HCT116 (cell line): Measurements from ENCODE around the gene PHC3. TPM values are rescaled to one million over a fixed set of nuclear protein-coding genes. Genes with fewer than 3 reads are reported as not detected.

Experiments used
- ATAC-seq: fragments of 200-7000 bp; cut with Tn5 transposase; 2 replicates; pipeline ENCODE4 v1.9.1; 2020; ENCODE audit warnings: mild to moderate bottlenecking, moderate library complexity
- BruUV-seq: library from RNA; stranded (reverse); fragments of 400-500 nt; replicated peaks from 2 replicates; lab custom pipeline; 2021; lab: Mats Ljungman, UMichigan
- CTCF ChIA-PET: fragments of 300-600 bp; sonication (Branson Sonifier 250); formaldehyde crosslinking; loops from one replicate; lab custom pipeline; 2021; ENCODE audit warnings: antibody characterized with exemption; lab: Charles Lee
- POLR2A ChIA-PET: fragments of 300-600, 350-600 bp; sonication (Branson Sonifier 250); formaldehyde crosslinking; loops from one replicate; lab custom pipeline; 2021; ENCODE audit warnings: antibody characterized with exemption; lab: Charles Lee
- RAD21 ChIA-PET, 2 experiments: fragments of 300-600 bp; sonication (Branson Sonifier 250); formaldehyde crosslinking; loops; one replicate each; lab custom pipeline; 2023; ENCODE audit warnings: low total read pairs in 2 of 2; ENCODE audit not compliant: uncharacterized antibody in 2 of 2, unreplicated experiment in 2 of 2, low non-redundant PET in 1 of 2; lab: Charles Lee
- DNase-seq: peaks from one replicate; pipeline ENCODE4 v3.0.0-alpha.2; 2010; ENCODE audit warnings: low read depth, low spot score
- H2AFZ ChIP-seq: fragments of 200-600 bp; shearing (Covaris generic), sonication (generic); 2 replicates; pipeline ENCODE4 v1.6.1; 2017; ENCODE audit warnings: low read depth, mixed run types, mixed read lengths, antibody characterized with exemption, low read length; ENCODE audit not compliant: poor library complexity, severe bottlenecking
- H3K27ac ChIP-seq: 2 replicates; pipeline ENCODE4 v1.5.1; 2012; ENCODE audit warnings: low read depth, low read length
- H3K27me3 ChIP-seq: fragments of 200-600 bp; sonication (generic); 2 replicates; pipeline ENCODE4 v1.6.1; 2016; ENCODE audit warnings: mixed run types, low read length, mixed read lengths; ENCODE audit not compliant: insufficient read depth
- H3K36me3 ChIP-seq, 2 experiments: fragments of 200-500 bp in 1 of 2; fragments of 200-600 bp in 1 of 2; sonication (Bioruptor generic) in 1 of 2; sonication (generic) in 1 of 2; 2 replicates each; pipeline versions ENCODE4 v1.5.1 to v1.6.1; 2014 to 2016; ENCODE audit warnings: low read length in 2 of 2, inconsistent platforms in 1 of 2, mixed read lengths in 1 of 2, mixed run types in 1 of 2; ENCODE audit not compliant: insufficient read depth in 2 of 2, control insufficient read depth in 1 of 2
- H3K4me1 ChIP-seq, 2 experiments: fragments of 200-600 bp in 1 of 2; sonication (generic) in 1 of 2; 2 replicates each; pipeline versions ENCODE4 v1.5.1 to v1.6.1; 2012 to 2017; ENCODE audit warnings: low read length in 2 of 2, inconsistent platforms in 1 of 2, mild to moderate bottlenecking in 1 of 2, mixed read lengths in 1 of 2, mixed run types in 1 of 2, moderate library complexity in 1 of 2; ENCODE audit not compliant: insufficient read depth in 2 of 2, control insufficient read depth in 1 of 2
- H3K4me2 ChIP-seq: fragments of 200-600 bp; sonication (generic); 2 replicates; pipeline ENCODE4 v1.6.1; 2017; ENCODE audit warnings: mixed run types, low read length, mixed read lengths
- H3K4me3 ChIP-seq, 2 experiments: fragments of 200-600 bp in 1 of 2; sonication (generic) in 1 of 2; replicated peaks in 1 of 2; 2 replicates each; pipeline ENCODE4 v1.5.1; 2011 to 2016; ENCODE audit warnings: low read length in 2 of 2, control low read depth in 1 of 2, low read depth in 1 of 2, mild to moderate bottlenecking in 1 of 2, mixed read lengths in 1 of 2, mixed run types in 1 of 2
- H3K79me2 ChIP-seq: fragments of 200-600 bp; sonication (generic); 2 replicates; pipeline ENCODE4 v1.6.1; 2017; ENCODE audit warnings: mild to moderate bottlenecking, mixed run types, low read length, moderate library complexity, mixed read lengths; ENCODE audit not compliant: insufficient read depth
- H3K9ac ChIP-seq: fragments of 200-600 bp; sonication (generic); 2 replicates; pipeline ENCODE4 v1.6.1; 2016; ENCODE audit warnings: low read length, mixed read lengths
- H3K9me2 ChIP-seq: fragments of 200-600 bp; sonication (generic), shearing (Covaris generic); 2 replicates; pipeline ENCODE4 v1.6.1; 2017; ENCODE audit warnings: mixed run types, mild to moderate bottlenecking, moderate library complexity; ENCODE audit not compliant: insufficient read depth
- H3K9me3 ChIP-seq, 2 experiments: fragments of 200-500 bp in 1 of 2; fragments of 200-600 bp in 1 of 2; sonication (Bioruptor generic) in 1 of 2; sonication (generic) in 1 of 2; 2 replicates each; pipeline ENCODE4 v1.6.1; 2014 to 2017; ENCODE audit warnings: low read length in 2 of 2, mixed read lengths in 2 of 2, inconsistent platforms in 1 of 2, low read depth in 1 of 2, mild to moderate bottlenecking in 1 of 2, mixed run types in 1 of 2, moderate library complexity in 1 of 2; ENCODE audit not compliant: control insufficient read depth in 1 of 2, insufficient read depth in 1 of 2
- H4K20me1 ChIP-seq: fragments of 200-600 bp; sonication (generic), shearing (Covaris generic); 2 replicates; pipeline ENCODE4 v1.6.1; 2017; ENCODE audit warnings: mixed run types, mild to moderate bottlenecking, moderate library complexity; ENCODE audit not compliant: insufficient read depth
- CBX3 ChIP-seq: IDR thresholded peaks from 2 replicates; pipeline ENCODE4 v1.6.1; 2012; ENCODE audit warnings: low read depth
- CEBPB ChIP-seq: IDR thresholded peaks from 2 replicates; pipeline ENCODE4 v1.6.1; 2012; ENCODE audit warnings: low read depth
- CTCF ChIP-seq, 3 experiments: fragments of 200-600 bp in 1 of 3; sonication (generic) in 1 of 3; IDR thresholded peaks in 2 of 3; conservative IDR thresholded peaks in 1 of 3; 2 replicates each; pipeline ENCODE4 v1.5.1; 2012 to 2017; ENCODE audit warnings: low read depth in 2 of 3, low read length in 2 of 3, antibody characterized with exemption in 1 of 3, borderline replicate concordance in 1 of 3, control low read depth in 1 of 3, mild to moderate bottlenecking in 1 of 3, mixed read lengths in 1 of 3, mixed run types in 1 of 3, moderate library complexity in 1 of 3; ENCODE audit not compliant: insufficient read depth in 1 of 3
- EGR1 ChIP-seq: IDR thresholded peaks from 2 replicates; pipeline ENCODE4 v1.6.1; 2012; ENCODE audit warnings: low read depth
- ELF1 ChIP-seq: IDR thresholded peaks from 2 replicates; pipeline ENCODE4 v1.6.1; 2012; ENCODE audit warnings: low read depth, borderline replicate concordance
- EZH2 ChIP-seq: fragments of 200-600 bp; sonication (generic); IDR thresholded peaks from 2 replicates; pipeline ENCODE4 v1.6.1; 2017; ENCODE audit warnings: antibody characterized with exemption, mixed run types
- EZH2phosphoT487 ChIP-seq: fragments of 200-600 bp; IDR thresholded peaks from 2 replicates; pipeline ENCODE4 v1.6.1; 2018; ENCODE audit warnings: antibody characterized with exemption, borderline replicate concordance
- JUND ChIP-seq: IDR thresholded peaks from 2 replicates; pipeline ENCODE4 v1.6.1; 2012
- POLR2AphosphoS5 ChIP-seq: IDR thresholded peaks from 2 replicates; pipeline ENCODE4 v1.6.1; 2011; ENCODE audit warnings: mild to moderate bottlenecking, low read depth, low read length, moderate library complexity
- RAD21 ChIP-seq: IDR thresholded peaks from 2 replicates; pipeline ENCODE4 v1.6.1; 2012; ENCODE audit warnings: low read depth, mild to moderate bottlenecking
- SIN3A ChIP-seq: IDR thresholded peaks from 2 replicates; pipeline ENCODE4 v1.6.1; 2012; ENCODE audit warnings: low read depth
- SP1 ChIP-seq: IDR thresholded peaks from 2 replicates; pipeline ENCODE4 v1.6.1; 2012; ENCODE audit warnings: low read depth
- SRF ChIP-seq: IDR thresholded peaks from 2 replicates; pipeline ENCODE4 v1.6.1; 2012; ENCODE audit warnings: low read depth
- TCF7L2 ChIP-seq: IDR thresholded peaks from 2 replicates; pipeline ENCODE4 v1.7.0; 2011; ENCODE audit warnings: borderline replicate concordance, inconsistent platforms; ENCODE audit not compliant: insufficient read depth, insufficient read length; ENCODE audit errors: extremely low read depth
- YY1 ChIP-seq: IDR thresholded peaks from 2 replicates; pipeline ENCODE4 v1.6.1; 2011; ENCODE audit warnings: low read length, low read depth, moderate library complexity, mild to moderate bottlenecking; ENCODE audit not compliant: insufficient replicate concordance; ENCODE audit errors: extremely low read depth
- intact Hi-C: fragments of 100-400 bp; cut with micrococcal nuclease; formaldehyde crosslinking; loops from 2 replicates; pipeline ENCODE4 v1.10.0; 2022
- total RNA-seq: library from RNA; stranded (reverse); gene quantifications from one replicate; pipeline ENCODE4 v1.2.1, GENCODE V29; 2021; ENCODE audit not compliant: unreplicated experiment
- TF ChIP-seq, protein P1 (sequence below): IDR thresholded peaks from 2 replicates; pipeline ENCODE4 v1.6.1; 2012
- TF ChIP-seq, protein P2 (sequence below): IDR thresholded peaks from 2 replicates; pipeline ENCODE4 v1.6.1; 2012; ENCODE audit warnings: low read depth
- TF ChIP-seq, protein P3 (sequence below): IDR thresholded peaks from 2 replicates; pipeline ENCODE4 v1.6.1; 2011; ENCODE audit warnings: mild to moderate bottlenecking, low read length, moderate library complexity; ENCODE audit not compliant: insufficient replicate concordance; ENCODE audit errors: extremely low read depth

Gene PHC3
- total RNA-seq, 1 experiment from 2014 or later, result 40.1 TPM

DNA sequence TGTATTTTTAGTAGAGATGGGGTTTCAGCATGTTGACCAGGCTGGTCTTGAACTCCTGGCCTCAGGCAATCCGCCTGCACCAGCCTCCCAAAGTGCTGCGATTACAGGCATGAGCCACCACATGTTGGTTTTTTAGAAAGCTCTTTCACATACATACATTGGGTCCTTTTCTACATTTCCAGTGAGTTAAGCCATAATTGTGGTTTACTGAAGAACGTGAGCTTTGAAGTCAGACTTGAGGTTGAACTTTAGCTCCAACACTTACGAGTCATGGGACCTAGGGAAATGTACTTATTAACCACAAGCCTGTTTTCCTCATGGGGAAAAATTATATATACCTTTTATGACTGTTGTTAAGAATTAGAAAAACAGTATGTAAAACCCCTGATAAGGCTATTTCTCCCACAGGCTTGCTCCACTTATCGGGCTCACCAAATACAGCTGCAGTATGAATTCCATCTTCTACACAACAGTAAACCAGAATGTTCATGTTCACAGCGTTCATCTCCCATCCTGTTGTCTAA is 104.8 kb downstream of the PHC3 start:
- Histone ChIP-seq H3K36me3 (no peaks in the 10 kb centered on the region), H3K9ac (no peak overlapping the region), H3K27ac (no peak overlapping the region), H3K4me2 (no peak overlapping the region), H4K20me1 (no peaks in the 10 kb centered on the region), H3K79me2 (no peaks in the 10 kb centered on the region), H3K4me3 (no peak overlapping the region), H3K4me1 (no peaks in the 10 kb centered on the region), H3K27me3 (no peaks in the 10 kb centered on the region), H2AFZ (no peak overlapping the region), H3K9me3 (no peaks in the 10 kb centered on the region), H3K9me2 (no peaks in the 10 kb centered on the region)
- no TSS peak for BruUV-seq
- DNase-seq, result no peak
- no peak for ATAC-seq
- TF ChIP-seq, protein P1, sequence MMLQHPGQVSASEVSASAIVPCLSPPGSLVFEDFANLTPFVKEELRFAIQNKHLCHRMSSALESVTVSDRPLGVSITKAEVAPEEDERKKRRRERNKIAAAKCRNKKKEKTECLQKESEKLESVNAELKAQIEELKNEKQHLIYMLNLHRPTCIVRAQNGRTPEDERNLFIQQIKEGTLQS, result no peak
- TF ChIP-seq EZH2 (no peak), SP1 (no peak), RAD21 (no peak), EGR1 (no peak), CTCF (IDR thresholded peaks at IDR 0.05 in 2 of 3, conservative IDR thresholded peaks at IDR 0.05 in 1 of 3; ENCODE audit: borderline replicate concordance in 1 of 3, insufficient read depth in 1 of 3, low read depth in 2 of 3, low read length in 2 of 3) (no peak), POLR2AphosphoS5 (no peak), JUND (no peak), SRF (no peak), YY1 (no peak), CEBPB (no peak), EZH2phosphoT487 (no peak), CBX3 (no peak), ELF1 (no peak), SIN3A (no peak), TCF7L2 (no peak)
- TF ChIP-seq, protein P2, sequence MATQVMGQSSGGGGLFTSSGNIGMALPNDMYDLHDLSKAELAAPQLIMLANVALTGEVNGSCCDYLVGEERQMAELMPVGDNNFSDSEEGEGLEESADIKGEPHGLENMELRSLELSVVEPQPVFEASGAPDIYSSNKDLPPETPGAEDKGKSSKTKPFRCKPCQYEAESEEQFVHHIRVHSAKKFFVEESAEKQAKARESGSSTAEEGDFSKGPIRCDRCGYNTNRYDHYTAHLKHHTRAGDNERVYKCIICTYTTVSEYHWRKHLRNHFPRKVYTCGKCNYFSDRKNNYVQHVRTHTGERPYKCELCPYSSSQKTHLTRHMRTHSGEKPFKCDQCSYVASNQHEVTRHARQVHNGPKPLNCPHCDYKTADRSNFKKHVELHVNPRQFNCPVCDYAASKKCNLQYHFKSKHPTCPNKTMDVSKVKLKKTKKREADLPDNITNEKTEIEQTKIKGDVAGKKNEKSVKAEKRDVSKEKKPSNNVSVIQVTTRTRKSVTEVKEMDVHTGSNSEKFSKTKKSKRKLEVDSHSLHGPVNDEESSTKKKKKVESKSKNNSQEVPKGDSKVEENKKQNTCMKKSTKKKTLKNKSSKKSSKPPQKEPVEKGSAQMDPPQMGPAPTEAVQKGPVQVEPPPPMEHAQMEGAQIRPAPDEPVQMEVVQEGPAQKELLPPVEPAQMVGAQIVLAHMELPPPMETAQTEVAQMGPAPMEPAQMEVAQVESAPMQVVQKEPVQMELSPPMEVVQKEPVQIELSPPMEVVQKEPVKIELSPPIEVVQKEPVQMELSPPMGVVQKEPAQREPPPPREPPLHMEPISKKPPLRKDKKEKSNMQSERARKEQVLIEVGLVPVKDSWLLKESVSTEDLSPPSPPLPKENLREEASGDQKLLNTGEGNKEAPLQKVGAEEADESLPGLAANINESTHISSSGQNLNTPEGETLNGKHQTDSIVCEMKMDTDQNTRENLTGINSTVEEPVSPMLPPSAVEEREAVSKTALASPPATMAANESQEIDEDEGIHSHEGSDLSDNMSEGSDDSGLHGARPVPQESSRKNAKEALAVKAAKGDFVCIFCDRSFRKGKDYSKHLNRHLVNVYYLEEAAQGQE, result no peak
- TF ChIP-seq, protein P3, sequence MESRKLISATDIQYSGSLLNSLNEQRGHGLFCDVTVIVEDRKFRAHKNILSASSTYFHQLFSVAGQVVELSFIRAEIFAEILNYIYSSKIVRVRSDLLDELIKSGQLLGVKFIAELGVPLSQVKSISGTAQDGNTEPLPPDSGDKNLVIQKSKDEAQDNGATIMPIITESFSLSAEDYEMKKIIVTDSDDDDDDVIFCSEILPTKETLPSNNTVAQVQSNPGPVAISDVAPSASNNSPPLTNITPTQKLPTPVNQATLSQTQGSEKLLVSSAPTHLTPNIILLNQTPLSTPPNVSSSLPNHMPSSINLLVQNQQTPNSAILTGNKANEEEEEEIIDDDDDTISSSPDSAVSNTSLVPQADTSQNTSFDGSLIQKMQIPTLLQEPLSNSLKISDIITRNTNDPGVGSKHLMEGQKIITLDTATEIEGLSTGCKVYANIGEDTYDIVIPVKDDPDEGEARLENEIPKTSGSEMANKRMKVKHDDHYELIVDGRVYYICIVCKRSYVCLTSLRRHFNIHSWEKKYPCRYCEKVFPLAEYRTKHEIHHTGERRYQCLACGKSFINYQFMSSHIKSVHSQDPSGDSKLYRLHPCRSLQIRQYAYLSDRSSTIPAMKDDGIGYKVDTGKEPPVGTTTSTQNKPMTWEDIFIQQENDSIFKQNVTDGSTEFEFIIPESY, result no peak
- RAD21 ChIA-PET, result no interaction called here
- POLR2A ChIA-PET, result no interaction called here
- CTCF ChIA-PET, result no interaction called here
- intact Hi-C loops, result no loop called here
